NCI-H446 (cell line): Measurements from ENCODE around the gene ASIP.

ENCODE experiments used
- DNase-seq, 2 experiments: peaks; one replicate each; lab custom pipeline; 2025; lab: John Stamatoyannopoulos, UW

ASIP gene

DNA sequence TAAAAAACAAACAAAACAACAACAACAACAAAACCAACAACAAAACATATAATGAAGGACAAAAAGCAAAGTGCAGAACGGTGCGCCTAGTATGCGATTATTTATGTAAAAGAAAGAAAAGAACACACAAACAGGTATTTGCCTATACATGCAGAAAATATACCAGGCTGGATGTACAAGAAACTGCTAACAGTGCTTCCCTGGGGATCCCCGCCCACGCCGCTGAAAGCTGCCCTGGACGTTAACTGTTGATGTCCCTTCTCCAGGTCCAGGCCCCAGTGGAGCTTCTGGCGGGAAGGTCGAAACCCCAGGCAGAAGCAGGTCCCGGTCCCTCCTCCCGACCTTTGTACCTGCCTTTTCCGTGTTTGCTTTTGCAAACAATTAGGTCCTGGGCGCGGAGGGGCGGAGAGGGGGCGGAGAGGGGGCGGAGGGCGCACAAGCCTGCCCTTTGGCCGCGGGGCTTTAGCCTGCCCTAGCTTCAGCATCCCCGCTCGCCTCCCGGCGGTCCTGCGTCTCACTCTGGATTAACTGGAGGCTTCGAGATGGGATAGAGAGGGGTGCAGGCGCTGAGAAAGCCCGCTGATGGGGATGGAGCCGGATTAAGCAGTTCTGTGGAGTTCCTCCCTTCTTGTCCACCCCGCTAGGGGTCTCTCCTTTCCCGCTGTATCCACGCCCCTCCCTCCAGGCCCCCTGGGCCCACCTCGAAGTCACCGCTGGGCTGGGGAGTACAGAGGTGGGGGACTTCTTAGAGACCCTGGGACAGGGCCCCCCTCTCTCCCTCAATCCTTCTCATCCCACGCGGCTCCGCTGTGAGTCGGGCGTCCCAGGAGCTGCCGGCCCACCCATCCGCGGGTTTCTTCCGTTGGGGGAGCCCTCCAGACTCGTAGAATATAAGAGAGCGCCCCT, 70.1 kb downstream of the ASIP start:
- DNase-seq: no peak

DNA sequence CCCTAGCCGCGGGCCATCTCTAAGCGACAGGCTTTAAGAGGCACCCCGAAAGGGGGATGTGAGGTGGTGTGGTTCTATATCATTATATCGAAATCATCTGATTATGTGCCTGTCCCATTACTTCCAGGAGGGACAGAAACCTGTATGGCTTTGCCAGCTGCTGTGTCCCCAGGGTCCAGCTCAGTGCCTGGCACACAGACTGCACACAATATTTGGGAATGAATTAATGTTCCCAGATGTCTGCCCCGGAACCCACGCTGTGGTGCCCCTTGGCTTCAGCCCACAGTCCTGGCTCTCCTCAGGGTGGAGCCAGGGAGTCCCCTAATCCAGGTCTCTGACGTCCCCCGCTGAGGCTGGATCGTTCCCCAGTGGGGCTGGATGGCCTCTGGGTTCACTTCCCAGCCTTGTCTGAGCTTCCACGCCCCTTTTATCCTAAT, 70.8 kb downstream of the ASIP start:
- no peak for DNase-seq

DNA sequence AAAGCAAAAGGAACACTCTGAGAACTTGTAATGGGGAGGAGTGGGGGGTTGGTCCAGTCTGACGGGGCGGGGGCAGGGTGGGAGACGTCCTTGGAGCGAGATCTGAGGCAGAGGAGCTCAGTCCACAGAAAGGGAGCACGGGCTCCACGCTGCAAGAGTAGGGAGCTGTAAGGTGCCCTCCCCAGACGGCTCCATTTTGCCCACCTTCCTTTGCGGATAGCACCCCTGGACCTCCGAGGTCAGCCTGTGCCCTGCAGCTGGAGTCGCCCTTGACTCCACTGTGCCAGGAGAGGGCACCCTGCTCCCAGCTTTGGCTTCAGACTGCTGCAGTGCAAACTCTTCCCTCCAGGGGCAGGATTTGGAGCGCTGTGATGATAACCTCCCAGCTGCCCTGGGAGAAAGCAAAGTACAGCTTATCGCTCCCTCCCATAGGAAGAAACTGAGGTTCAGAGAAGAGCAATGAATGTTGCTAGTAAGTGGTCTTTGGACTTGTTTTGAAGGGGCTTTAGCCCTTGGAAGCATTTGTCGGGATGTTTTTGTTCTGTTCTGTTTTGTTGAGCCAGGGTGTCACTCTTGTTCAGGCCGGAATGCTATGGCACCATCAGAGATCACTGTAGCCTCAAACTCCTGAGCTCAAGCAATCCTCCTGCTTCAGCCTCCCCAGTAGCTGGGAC, 71.5 kb downstream of the ASIP start:
- peak; percentile 65 to 92 for DNase-seq

DNA sequence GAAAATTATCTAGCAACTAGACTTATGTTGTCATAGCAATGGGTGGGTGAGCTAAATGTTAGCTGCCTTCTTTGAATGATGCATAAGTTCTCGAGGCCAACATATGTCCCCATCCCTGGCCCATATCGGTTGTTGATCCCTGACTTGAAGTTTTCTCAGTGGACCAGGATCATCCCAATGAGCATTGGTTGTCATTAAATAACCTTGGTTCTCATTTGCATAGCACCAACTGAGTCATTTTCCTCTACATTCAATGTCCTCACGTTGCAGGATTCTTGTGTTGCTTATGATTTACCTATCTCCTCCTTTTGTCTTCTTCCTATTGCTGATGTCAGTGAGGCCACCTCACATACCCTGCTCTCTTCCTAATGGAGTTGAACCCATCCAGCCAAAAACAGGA, 74.0 kb downstream of the ASIP start:
- DNase-seq: no peak

DNA sequence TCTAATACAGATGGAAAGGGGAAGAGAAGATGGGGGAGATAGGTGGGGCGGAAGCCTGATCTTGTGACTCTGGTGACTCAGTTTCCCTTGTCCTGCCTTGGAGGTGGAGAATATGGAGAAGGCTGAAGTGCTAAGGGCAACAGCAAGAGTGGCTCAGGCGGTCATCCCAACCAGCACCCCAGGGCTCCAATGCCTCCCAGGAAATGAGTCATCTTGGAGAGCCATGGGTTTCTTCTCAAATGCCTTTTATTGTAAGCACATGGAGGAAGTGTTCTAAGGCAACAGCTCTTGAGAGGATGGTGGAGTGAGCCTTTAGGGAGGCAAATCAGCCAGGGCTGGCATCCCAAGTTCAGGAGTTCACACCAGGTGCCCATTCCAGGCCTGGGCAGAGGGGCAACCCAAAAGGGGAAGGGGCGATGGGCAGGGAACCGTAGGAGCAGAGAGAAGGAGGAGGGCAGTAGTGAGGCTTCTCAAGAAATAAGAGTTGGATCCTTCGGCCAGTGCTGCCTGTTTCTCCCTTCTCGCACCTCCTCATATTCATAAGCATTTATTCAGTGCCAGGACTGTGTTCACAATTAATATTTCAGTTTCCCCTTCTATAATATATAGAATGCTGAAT, 75.1 kb downstream of the ASIP start:
- no peak for DNase-seq
